ENCODE measurements around the gene POLR3E.

Gene POLR3E

DNA sequence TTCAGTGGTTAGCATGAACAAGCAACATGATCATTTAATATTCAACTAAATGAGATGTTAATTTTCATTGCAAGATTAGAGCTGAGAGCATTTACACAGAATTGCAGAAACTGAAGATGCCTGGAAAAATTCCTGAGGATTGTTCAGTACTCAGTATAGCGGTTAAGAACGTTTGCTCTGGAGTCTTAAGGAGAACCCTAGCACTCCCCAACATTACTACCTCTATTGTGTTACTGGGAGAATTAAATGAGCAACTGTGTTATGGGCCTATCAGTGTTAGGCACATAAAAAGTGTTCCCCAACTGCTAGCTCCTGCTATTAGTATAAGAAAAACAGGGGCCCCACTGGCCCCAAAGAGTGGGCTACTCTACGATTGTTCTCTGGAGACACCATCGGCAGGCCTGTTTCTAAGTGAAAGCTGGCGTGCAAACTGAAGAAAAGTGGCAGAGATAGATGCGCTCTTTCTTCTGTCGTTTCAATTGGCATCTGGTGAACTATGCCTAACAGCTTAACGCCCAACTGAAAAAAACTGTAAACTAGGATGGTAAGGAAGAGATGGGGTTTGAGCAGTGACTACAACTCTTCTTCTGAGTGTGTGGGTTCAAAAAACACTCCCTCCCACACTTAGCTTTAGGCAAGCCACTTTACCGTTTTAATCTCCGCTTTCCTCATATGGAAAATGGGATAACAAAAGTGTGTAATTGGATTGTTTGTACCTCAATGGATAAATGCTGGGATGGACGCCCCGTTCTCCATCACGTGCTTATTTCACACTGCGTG is 75.9 kb downstream of the POLR3E start:
- intact Hi-C loops (cut with DNase I) = loop anchor here (5.0 to 10.0 kb wide), 2 partner anchors 52 to 176 kb away; no protein-coding TSS in a partner anchor
- no peak for DNase-seq

DNA sequence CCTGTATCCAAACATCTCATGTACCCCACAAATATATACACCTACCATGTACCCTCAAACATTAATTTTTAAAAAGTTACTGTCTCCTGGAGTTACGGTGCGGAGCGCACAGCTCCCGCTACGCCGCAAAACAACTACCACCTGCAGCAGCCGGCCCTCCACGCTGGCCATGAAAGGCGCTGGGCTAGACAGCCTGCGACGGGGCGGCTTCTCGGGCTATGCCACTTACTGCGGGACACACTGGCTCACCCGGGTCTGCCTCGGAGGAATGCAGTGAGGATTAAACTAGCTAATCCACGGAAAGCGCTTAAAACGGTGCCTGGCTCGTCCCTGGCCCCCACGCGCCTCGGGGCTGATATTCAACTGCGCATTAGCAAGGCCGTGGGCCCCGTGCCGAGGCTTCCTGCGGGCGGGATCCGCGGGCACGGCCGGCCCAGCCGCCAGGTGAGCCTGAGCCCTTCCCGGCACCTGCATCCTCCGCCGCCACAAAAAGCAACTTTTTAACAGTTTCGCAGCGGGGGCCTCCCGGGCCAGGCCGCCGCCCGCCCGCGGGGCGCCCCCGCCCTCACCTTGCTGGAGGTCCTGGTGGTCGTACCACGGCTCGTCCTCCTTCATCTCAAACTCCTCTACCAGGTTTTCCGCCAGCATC is 76.6 kb downstream of the POLR3E start:
- intact Hi-C loops (cut with DNase I) = loop anchor here (2.0 to 10.0 kb wide), 3 partner anchors 51 to 176 kb away; partner anchors contain the start of gene POLR3E
- peak in 38 of 42 donors; percentile 10 to 65 (median 36) for DNase-seq

DNA sequence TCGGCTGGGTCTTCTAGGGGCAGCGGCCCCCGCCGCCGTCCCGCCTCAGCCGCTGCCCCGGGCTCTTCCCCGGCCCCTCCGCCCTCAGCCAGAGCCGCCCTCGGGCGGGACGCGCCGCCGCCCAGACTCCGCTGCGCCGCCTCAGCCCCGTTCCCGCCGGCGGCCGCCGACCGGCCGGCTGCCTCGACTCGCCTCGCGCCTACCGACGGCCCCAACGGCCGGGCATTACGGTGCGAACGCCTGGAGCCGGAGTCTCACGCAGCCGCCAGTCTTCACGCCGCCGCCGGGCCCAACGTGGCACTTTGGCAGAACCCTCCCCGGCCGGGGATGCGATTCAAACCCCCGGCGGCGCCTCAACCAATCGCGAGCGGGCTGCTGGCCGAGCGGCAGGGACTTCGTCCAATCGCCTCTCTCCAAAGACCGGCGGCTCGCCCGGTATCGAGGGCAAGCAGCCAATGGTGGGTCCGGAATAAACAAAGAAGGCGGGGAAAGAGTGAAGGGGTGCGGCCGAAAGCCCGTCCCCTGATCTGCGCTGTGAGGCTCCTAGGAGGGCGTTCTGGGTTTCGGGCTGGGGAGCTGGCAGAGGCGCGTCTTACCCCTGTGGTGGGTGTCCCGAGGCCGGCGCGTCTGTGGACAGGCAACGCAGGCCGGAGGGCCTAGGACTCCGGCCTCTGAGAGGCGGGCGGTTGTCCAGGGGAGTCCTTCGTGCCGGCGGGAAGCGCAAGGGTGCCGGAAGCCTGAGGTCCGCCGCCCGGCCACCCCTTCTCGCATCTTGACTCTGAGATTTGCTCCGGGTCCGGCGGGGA is 77.3 kb downstream of the POLR3E start, which contains the start of gene CDR2:
TSS of gene CDR2 (minus strand) at position 309 of the 806 bp plus-strand sequence. CDS start 310 bp downstream, outside the sequence.
- intact Hi-C loops (cut with DNase I) = loop anchor here (2.0 to 10.0 kb wide), 3 partner anchors 50 to 177 kb away; partner anchors contain the start of gene POLR3E
- peak; percentile 94 to 100 (median 98) for DNase-seq

DNA sequence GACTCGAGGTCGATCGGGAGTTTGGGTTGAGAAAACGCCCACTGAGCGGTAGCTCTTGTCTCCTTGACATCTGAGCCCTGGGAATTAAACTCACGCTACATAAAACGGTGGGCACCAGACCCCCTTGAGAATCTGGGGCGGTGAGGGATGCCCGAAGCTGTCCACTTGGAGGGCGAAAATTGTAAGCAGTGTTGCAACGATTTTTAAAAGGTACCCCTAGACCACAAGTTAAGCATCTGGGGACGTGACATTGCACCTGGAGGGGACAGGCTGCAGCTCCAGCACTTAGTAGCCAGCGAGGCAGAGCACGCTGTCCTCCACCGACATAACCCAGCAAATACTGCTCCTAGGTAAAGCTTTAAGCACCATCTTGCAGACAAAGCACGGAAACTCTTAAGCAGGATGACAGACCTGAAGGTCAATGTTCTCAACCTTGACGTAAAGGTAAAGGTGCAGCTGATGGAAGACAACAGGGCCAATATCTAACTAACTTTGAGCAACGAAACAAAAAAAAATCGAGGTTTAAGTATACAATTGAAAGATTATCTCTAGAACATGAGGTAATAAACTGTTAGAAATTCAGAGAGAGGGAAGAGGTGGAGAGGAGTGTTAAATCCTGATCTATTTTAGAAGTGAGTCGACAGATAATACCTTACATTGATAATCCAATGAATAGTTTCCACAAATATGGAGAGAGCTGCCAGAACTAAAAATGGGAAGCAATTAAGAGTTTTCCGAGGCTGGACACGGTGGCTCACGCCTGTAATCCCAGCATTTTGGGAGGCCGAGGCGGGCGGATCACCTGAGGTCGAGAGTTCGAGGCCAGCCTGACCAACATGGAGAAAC is 78.1 kb downstream of the POLR3E start:
- intact Hi-C loops (cut with DNase I) = loop anchor here (2.0 to 10.0 kb wide), 2 partner anchors 49 to 79 kb away; partner anchors contain the start of gene POLR3E
- DNase-seq = peak in 2 of 42 donors; percentile 6 to 45

DNA sequence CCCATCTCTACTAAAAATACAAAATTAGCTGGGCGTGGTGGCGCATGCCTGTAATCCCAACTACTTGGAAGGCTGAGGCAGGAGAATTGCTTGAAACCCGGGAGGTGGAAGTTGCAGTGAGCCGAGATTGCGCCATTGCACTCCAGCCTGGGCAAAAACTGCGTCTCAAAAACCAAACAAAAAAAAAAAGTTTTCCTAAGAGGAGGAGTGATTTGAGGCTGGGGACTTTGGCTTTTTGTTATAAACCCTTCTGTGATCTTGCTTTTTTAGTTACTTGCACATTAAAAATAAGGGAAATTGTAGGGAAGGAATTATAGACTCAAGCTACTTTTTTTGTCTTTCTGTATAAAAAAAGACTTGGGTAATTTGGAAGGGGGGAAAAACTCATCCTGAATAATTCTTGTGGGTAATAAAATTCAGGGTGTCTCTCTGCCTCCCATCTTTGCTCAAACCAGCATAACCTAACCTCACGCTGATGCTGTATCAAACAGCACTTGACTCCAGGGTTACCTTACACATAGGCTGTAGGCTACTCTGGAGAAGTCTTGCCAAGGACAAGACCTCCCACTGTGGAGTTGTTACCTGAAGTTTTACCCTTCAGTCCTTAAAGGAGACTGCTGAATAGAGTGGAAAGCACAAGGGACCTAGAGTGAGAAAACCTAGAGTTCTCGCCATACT is 78.9 kb downstream of the POLR3E start:
- no peak for DNase-seq
- intact Hi-C loops (cut with DNase I) = loop anchor here (2.0 to 10.0 kb wide), 2 partner anchors 49 to 79 kb away; partner anchors contain the start of gene POLR3E

DNA sequence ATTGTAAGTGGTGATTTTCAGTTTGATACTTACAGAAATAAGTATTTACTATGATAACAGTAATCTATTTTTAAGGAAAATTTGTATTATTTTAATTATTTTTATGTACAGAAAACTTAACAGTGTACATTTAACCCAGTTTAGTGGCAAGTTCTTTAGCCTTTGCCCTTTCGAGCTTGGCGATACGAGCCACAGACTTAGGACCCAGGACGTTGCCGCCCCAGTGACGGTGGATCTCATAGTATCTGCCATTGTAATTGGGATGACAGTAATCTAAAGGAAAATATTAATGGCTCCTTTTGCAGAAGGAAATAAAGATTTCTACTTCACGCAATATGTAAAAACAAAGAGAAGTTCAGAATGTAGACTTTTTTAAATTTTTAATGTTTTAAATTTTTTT is 82.4 kb downstream of the POLR3E start:
- intact Hi-C loops (cut with DNase I) = loop anchor here (10.0 kb wide), 1 partner anchor 45 kb away; no protein-coding TSS in a partner anchor
- DNase-seq = no peak

DNA sequence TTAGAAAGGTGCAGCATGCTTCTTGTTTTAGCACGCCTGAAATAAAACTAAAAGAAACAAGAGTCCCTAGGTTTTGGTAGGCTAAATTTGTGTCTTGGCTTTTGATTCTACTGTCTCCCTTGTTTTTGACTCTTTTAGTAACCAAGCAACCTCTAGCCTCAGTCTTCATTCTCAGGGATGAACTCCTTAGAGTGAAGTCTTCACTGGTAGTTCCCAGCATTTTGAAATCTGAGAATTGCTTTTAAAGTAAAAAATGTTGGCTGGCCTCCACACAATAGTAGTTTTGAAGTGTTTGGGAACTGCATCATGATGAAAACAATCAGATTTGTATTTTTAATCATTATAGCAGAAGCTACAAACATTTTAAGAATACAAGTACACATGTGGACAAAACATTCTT is 83.3 kb downstream of the POLR3E start:
- DNase-seq = no peak
- intact Hi-C loops (cut with DNase I) = no loop called here

DNA sequence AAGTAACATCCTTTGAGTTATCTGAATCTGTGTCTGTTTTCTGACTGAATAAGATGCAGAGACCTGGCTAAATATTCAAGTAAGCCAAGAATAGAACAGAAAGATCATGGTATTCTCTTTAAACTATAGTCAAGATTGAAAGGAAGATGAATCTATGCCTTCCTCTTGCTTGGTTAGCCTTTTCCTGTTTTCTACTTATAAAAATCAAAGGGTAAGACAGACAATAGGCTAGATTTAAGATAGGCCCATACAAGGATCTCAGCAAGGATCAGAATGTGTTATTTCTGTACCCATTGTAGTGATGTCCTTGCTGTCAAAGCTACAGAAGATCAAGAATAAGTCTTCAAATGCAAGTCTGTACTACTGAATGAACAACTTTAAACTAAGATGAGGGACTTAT is 84.2 kb downstream of the POLR3E start:
- intact Hi-C loops (cut with DNase I) = no loop called here
- DNase-seq = no peak

DNA sequence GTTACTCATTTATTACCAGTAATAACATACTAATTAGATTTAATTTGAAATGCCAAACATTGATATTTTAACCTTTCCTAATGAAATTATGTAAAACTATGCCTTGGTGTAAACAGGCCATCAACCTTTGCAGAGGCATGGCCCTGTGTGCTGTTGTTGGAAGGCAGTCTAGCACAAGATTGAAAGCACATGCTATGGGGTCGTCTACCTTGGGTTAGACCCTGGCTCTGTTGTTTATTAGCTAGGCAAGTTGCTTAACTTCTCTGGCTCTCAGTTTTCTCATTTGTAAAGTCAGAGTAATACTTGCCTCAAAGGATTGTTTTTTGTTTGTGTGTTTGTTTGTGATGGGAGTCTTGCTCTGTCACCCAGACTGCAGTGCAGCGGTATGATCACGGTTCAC is 86.6 kb downstream of the POLR3E start:
- DNase-seq = no peak
- intact Hi-C loops (cut with DNase I) = no loop called here

Measured in head of caudate nucleus (tissue), 42 donors.